Breast epithelium (tissue), 4 donors: ENCODE measurements around the gene COLGALT1. TPM values are rescaled to one million over a fixed set of nuclear protein-coding genes. Genes with fewer than 3 reads are reported as not detected.

Experiments used
- DNase-seq, 2 donors: peaks; one replicate each; pipeline ENCODE4 v3.0.0-alpha.2; 2019; ENCODE audit warnings: low spot score in 2 of 2
- H3K27ac ChIP-seq, 2 donors: fragments of 200-600 bp; sonication (generic) in 1 of 2; one replicate each; pipeline ENCODE4 v1.5.1; 2016 to 2019; ENCODE audit warnings: mild to moderate bottlenecking in 1 of 2
- H3K27me3 ChIP-seq, 2 donors: fragments of 200-600 bp; sonication (generic) in 1 of 2; one replicate each; pipeline versions ENCODE4 v1.5.1 to v1.6.0; 2017 to 2019; ENCODE audit warnings: control low read depth in 1 of 2, mild to moderate bottlenecking in 1 of 2
- H3K36me3 ChIP-seq: fragments of 200-600 bp; one replicate; pipeline ENCODE4 v1.5.1; 2019
- H3K4me1 ChIP-seq, 2 donors: fragments of 200-600 bp; sonication (generic); one replicate each; pipeline ENCODE4 v1.5.1; 2016 to 2019; ENCODE audit warnings: control low read depth in 1 of 2
- H3K4me3 ChIP-seq, 3 donors: fragments of 200-600 bp; sonication (generic); 1 replicate in 2 of 3; 2 replicates in 1 of 3; pipeline ENCODE4 v1.5.1; 2016 to 2019; ENCODE audit warnings: mild to moderate bottlenecking in 3 of 3, moderate library complexity in 2 of 3
- H3K9me3 ChIP-seq, 2 donors: fragments of 200-600 bp; sonication (generic) in 1 of 2; one replicate each; pipeline ENCODE4 v1.5.1; 2016 to 2019; ENCODE audit warnings: control low read depth in 1 of 2
- CTCF ChIP-seq, 3 donors: fragments of 450-650 bp; IDR thresholded peaks; one replicate each; pipeline ENCODE4 v1.5.1; 2016 to 2017; ENCODE audit warnings: antibody characterized with exemption in 3 of 3, mild to moderate bottlenecking in 3 of 3, moderate library complexity in 3 of 3
- POLR2A ChIP-seq: fragments of 450-650 bp; IDR thresholded peaks from one replicate; pipeline ENCODE4 v1.6.1; 2016; ENCODE audit warnings: antibody characterized with exemption, mild to moderate bottlenecking, moderate library complexity
- POLR2AphosphoS5 ChIP-seq, 3 donors: sonication (generic); formaldehyde crosslinking; IDR thresholded peaks; one replicate each; pipeline ENCODE4 v1.6.1; 2017; ENCODE audit warnings: antibody characterized with exemption in 3 of 3
- intact Hi-C: fragments of 100-400 bp; cut with DNase I; formaldehyde crosslinking; loops from one replicate; pipeline ENCODE4 v1.15.1; 2023; ENCODE audit warnings: low total_unique reads
- total RNA-seq, 3 donors: library from RNA; depleted of rRNA; stranded (reverse); fragments of >200 nt; gene quantifications; one replicate each; pipeline ENCODE4 v1.1.0, GENCODE V29; 2016

COLGALT1 gene
- total RNA-seq, 3 donors from 2014 or later = 45.1 to 99.9 (median 57.0) TPM

GRCh38 chr19:17528610-17529009 lies 26.8 kb upstream of the COLGALT1 start:
- Histone ChIP-seq H3K4me1 (no peaks in the 10 kb centered on the region), H3K27me3 (peaks cover 0 to 17% of the 10 kb centered on the region in 2 donors), H3K27ac (no peak overlapping the region), H3K4me3 (no peak overlapping the region), H3K9me3 (peaks cover 0 to 5% of the 10 kb centered on the region in 2 donors), H3K36me3 (no peaks in the 10 kb centered on the region)
- no peak for DNase-seq
- intact Hi-C loops = no loop called here
- TF ChIP-seq CTCF (IDR thresholded peaks at IDR 0.05) (no peak), POLR2AphosphoS5 (IDR thresholded peaks at IDR 0.05) (no peak)

GRCh38 chr19:17529239-17530158 lies 25.9 kb upstream of the COLGALT1 start:
- Histone ChIP-seq H3K4me1 (no peaks in the 10 kb centered on the region), H3K4me3 (no peak overlapping the region), H3K27ac (no peak overlapping the region), H3K36me3 (no peaks in the 10 kb centered on the region), H3K9me3 (peaks cover 0 to 5% of the 10 kb centered on the region in 2 donors), H3K27me3 (peaks cover 0 to 17% of the 10 kb centered on the region in 2 donors)
- intact Hi-C loops = no loop called here
- DNase-seq = no peak
- TF ChIP-seq POLR2AphosphoS5 (IDR thresholded peaks at IDR 0.05) = no peak

GRCh38 chr19:17530586-17530985 lies 24.9 kb upstream of the COLGALT1 start:
- TF ChIP-seq POLR2AphosphoS5 (IDR thresholded peaks at IDR 0.05) (no peak), CTCF (IDR thresholded peaks at IDR 0.05) (no peak), POLR2A (no peak)
- Histone ChIP-seq H3K36me3 (no peaks in the 10 kb centered on the region), H3K4me1 (no peaks in the 10 kb centered on the region), H3K27me3 (peaks cover 0 to 15% of the 10 kb centered on the region in 2 donors), H3K9me3 (peaks cover 0 to 5% of the 10 kb centered on the region in 2 donors), H3K27ac (no peak overlapping the region), H3K4me3 (no peak overlapping the region)
- no peak for DNase-seq
- intact Hi-C loops = no loop called here

GRCh38 chr19:17532116-17532515 lies 23.3 kb upstream of the COLGALT1 start:
- no peak for TF ChIP-seq POLR2AphosphoS5 (IDR thresholded peaks at IDR 0.05)
- TF ChIP-seq CTCF (IDR thresholded peaks at IDR 0.05) = no peak
- TF ChIP-seq POLR2A = no peak
- no peak overlapping the region for H3K4me3 ChIP-seq
- intact Hi-C loops = no loop called here

GRCh38 chr19:17532557-17532956 lies 22.9 kb upstream of the COLGALT1 start:
- TF ChIP-seq CTCF (IDR thresholded peaks at IDR 0.05) (no peak), POLR2AphosphoS5 (IDR thresholded peaks at IDR 0.05) (no peak), POLR2A (no peak)
- no peak overlapping the region for H3K4me3 ChIP-seq
- peaks cover 0 to 5% of the 10 kb centered on the region in 2 donors for H3K27me3 ChIP-seq
- peaks cover 0 to 5% of the 10 kb centered on the region in 2 donors for H3K9me3 ChIP-seq
- intact Hi-C loops = no loop called here
- no peaks in the 10 kb centered on the region for H3K36me3 ChIP-seq
- H3K4me1 ChIP-seq = no peaks in the 10 kb centered on the region
- no peak overlapping the region for H3K27ac ChIP-seq
- DNase-seq = no peak

More at GRCh38 chr19:17532116-17532515, 23.3 kb upstream of the COLGALT1 start:
- Histone ChIP-seq H3K27ac (no peak overlapping the region), H3K4me1 (no peaks in the 10 kb centered on the region), H3K9me3 (peaks cover 0 to 5% of the 10 kb centered on the region in 2 donors), H3K27me3 (peaks cover 0 to 7% of the 10 kb centered on the region in 2 donors), H3K36me3 (no peaks in the 10 kb centered on the region)
- no peak for DNase-seq
